Measurements from ENCODE around the gene AFF2. TPM values are rescaled to one million over a fixed set of nuclear protein-coding genes. Genes with fewer than 3 reads are reported as not detected.

Gene AFF2
- total and polyA plus RNA-seq, 4 experiments from 2014 or later, result 0.03 to 1.0 (median 0.90) TPM; not detected in 1

DNA sequence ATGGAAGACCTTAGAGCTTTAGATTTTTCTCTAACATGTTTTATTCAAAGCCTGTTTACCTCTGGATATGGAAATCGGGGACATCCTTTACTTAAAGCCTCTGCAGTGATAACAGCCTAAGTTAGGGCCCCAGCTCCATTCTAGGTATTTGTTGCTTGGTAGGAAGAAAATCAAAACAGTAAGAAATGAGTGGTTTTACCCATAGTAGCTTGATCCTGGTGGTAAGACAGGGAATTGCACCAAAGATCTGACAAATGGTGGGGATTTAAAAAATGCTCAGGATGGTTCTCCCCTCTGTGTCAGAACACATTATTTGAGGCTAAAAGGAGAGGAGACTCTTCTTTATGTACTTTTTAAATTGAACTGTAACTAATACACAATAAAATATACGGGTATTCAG lies 52.4 kb downstream of the AFF2 start:
- peaks cover 0 to 2% of the 10 kb centered on the region in 2 donors for H3K27me3 Mint-ChIP-seq
- H3K36me3 Mint-ChIP-seq, result no peaks in the 10 kb centered on the region
- ChIA-PET CTCF (ENCODE audit: partially characterized antibody) (no interaction called here), POLR2A (ENCODE audit: partially characterized antibody) (no interaction called here)
- intact Hi-C loops (cut with micrococcal nuclease), result no loop called here
- Histone ChIP-seq H3K27ac (ENCODE audit: low read depth, low read length) (no peak overlapping the region), H3K9me3 (ENCODE audit: control insufficient read depth in 1 of 2, low read length in 2 of 2) (no peaks in the 10 kb centered on the region), H3K4me3 (ENCODE audit: low read length in 2 of 2) (no peak overlapping the region), H3K36me3 (ENCODE audit: insufficient read depth, low read length) (no peaks in the 10 kb centered on the region), H3K27me3 (ENCODE audit: insufficient read depth, low read length) (no peaks in the 10 kb centered on the region), H3K4me1 (ENCODE audit: insufficient read depth, low read length) (no peaks in the 10 kb centered on the region)
- no peaks in the 10 kb centered on the region for H3K9me3 Mint-ChIP-seq
- no peaks in the 10 kb centered on the region for H3K4me1 Mint-ChIP-seq
- no peak for DNase-seq
- no peak overlapping the region for H3K27ac Mint-ChIP-seq
- no peak overlapping the region for H3K4me3 Mint-ChIP-seq

DNA sequence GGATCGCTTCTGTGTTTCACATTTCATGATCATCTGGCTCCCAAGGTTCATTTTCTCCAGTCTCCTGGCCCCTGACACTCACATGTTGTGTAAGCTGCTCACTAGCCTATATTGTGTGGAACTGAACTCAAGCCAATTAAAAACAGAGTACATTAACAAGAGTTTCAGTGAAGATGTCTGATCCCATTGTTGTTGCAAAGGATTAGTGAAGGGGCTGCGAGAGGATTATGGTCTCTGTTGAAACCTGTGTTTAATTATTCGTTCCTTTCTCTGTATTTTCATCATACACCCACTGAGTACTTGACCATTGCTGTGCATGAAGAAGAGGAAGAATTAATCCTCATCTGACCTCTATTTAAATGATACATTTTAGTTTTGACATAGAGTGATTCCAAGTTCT lies 54.7 kb downstream of the AFF2 start:
- intact Hi-C loops (cut with micrococcal nuclease), result no loop called here
- H3K9me3 Mint-ChIP-seq, result peaks cover 0 to 3% (median 0%) of the 10 kb centered on the region in 8 donors
- ChIA-PET POLR2A (ENCODE audit: partially characterized antibody) (no interaction called here), CTCF (ENCODE audit: partially characterized antibody) (no interaction called here)
- no peak for DNase-seq
- H3K4me3 ChIP-seq (ENCODE audit: low read length in 2 of 2), result no peak overlapping the region
- no peaks in the 10 kb centered on the region for H3K36me3 Mint-ChIP-seq
- no peak overlapping the region for H3K27ac Mint-ChIP-seq
- no peaks in the 10 kb centered on the region for H3K4me1 ChIP-seq (ENCODE audit: insufficient read depth, low read length)
- peaks cover 0 to 2% of the 10 kb centered on the region in 2 donors for H3K27me3 Mint-ChIP-seq
- H3K27ac ChIP-seq (ENCODE audit: low read depth, low read length), result no peak overlapping the region
- no peak overlapping the region for H3K4me3 Mint-ChIP-seq
- no peaks in the 10 kb centered on the region for H3K36me3 ChIP-seq (ENCODE audit: insufficient read depth, low read length)
- no peaks in the 10 kb centered on the region for H3K27me3 ChIP-seq (ENCODE audit: insufficient read depth, low read length)
- no peaks in the 10 kb centered on the region for H3K4me1 Mint-ChIP-seq
- H3K9me3 ChIP-seq (ENCODE audit: control insufficient read depth in 1 of 2, low read length in 2 of 2), result no peaks in the 10 kb centered on the region

DNA sequence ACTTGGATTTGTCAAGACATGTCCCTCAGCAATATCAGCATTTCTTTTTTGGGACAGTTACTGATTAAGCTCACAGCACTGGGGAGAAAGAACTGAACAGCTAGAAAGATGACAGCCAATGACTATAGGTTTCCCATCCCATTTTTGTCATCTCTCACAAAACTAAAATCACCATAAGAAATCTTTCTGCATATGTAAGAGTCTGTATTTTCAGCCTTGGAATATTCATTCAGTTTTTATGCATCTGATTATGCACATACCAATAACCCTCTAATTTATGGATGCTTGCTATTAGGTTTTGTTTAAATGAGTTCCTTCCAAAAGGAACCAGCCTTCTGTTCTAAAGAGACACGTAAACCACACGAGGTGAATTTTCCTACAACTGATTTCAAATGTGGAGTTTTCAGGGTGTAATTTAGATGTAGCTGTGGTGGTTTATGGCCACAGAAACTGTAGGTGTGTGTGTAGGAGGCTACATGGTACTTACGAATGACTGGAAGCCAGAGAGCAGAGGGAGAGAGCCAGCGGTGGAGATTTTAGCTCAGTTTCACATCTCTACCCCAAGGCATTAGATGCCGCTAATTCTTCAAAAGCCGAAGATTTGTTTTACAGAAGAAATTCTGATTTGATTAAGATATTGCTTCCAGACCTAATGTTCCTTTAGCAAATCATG lies 55.3 kb downstream of the AFF2 start:
- H3K4me1 ChIP-seq (ENCODE audit: insufficient read depth, low read length), result no peaks in the 10 kb centered on the region
- no peak for DNase-seq
- H3K27me3 ChIP-seq (ENCODE audit: insufficient read depth, low read length), result no peaks in the 10 kb centered on the region
- ChIA-PET POLR2A (ENCODE audit: partially characterized antibody) (no interaction called here), CTCF (ENCODE audit: partially characterized antibody) (no interaction called here)
- peaks cover 0 to 2% of the 10 kb centered on the region in 2 donors for H3K27me3 Mint-ChIP-seq
- no peaks in the 10 kb centered on the region for H3K36me3 Mint-ChIP-seq
- no peak overlapping the region for H3K27ac ChIP-seq (ENCODE audit: low read depth, low read length)
- peaks cover 0 to 7% (median 0%) of the 10 kb centered on the region in 8 donors for H3K9me3 Mint-ChIP-seq
- no peak overlapping the region for H3K27ac Mint-ChIP-seq
- H3K4me3 Mint-ChIP-seq, result no peak overlapping the region
- H3K9me3 ChIP-seq (ENCODE audit: control insufficient read depth in 1 of 2, low read length in 2 of 2), result no peaks in the 10 kb centered on the region
- no peaks in the 10 kb centered on the region for H3K4me1 Mint-ChIP-seq
- intact Hi-C loops (cut with micrococcal nuclease), result no loop called here
- H3K36me3 ChIP-seq (ENCODE audit: insufficient read depth, low read length), result no peaks in the 10 kb centered on the region
- no peak overlapping the region for H3K4me3 ChIP-seq (ENCODE audit: low read length in 2 of 2)

DNA sequence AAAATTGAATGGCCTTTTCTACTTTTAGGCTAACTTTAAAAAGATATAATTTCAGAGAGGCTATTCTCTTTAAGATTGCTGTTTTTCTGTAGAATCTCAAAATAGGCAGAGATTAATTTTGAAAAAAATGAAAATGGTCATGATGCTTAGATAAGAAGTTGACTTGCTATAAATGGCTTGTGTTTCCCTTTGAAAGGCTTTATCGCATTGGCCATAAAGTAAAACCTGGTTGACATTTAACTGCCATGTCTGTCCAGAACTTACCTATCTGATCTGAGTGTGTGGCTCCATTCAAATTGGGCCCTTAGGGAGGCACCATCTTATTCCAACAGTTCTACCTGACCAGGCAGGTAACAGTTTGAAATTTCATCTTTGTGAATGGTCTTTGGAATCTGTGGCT lies 56.1 kb downstream of the AFF2 start:
- no peaks in the 10 kb centered on the region for H3K36me3 Mint-ChIP-seq
- H3K27ac Mint-ChIP-seq, result no peak overlapping the region
- no peak for DNase-seq
- no peaks in the 10 kb centered on the region for H3K36me3 ChIP-seq (ENCODE audit: insufficient read depth, low read length)
- H3K9me3 ChIP-seq (ENCODE audit: control insufficient read depth in 1 of 2, low read length in 2 of 2), result no peaks in the 10 kb centered on the region
- H3K4me1 Mint-ChIP-seq, result no peaks in the 10 kb centered on the region
- no peaks in the 10 kb centered on the region for H3K27me3 ChIP-seq (ENCODE audit: insufficient read depth, low read length)
- intact Hi-C loops (cut with micrococcal nuclease), result no loop called here
- peaks cover 0 to 2% of the 10 kb centered on the region in 2 donors for H3K27me3 Mint-ChIP-seq
- H3K27ac ChIP-seq (ENCODE audit: low read depth, low read length), result no peak overlapping the region
- H3K4me3 Mint-ChIP-seq, result no peak overlapping the region
- ChIA-PET CTCF (ENCODE audit: partially characterized antibody) (no interaction called here), POLR2A (ENCODE audit: partially characterized antibody) (no interaction called here)
- H3K4me3 ChIP-seq (ENCODE audit: low read length in 2 of 2), result no peak overlapping the region
- peaks cover 0 to 7% (median 0%) of the 10 kb centered on the region in 8 donors for H3K9me3 Mint-ChIP-seq
- no peaks in the 10 kb centered on the region for H3K4me1 ChIP-seq (ENCODE audit: insufficient read depth, low read length)

DNA sequence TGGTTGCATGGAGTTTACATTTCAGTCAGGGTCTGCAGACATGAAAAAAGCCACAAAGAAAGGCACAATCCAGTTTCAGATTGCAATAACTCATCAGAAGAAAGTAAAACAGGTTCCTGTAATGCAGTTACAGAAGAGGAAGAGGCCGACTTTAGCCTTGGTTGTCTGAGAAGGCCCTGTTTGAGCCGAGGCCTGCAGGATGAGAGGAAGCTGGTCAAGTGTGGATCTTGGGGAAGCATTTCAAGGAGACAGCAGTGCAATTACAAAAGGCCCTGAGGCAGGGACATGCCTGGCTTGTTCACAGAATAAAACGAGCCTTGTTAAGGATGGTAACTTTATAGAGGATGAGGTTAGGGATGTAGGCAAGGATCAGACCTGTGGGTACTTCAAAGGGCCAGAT lies 62.4 kb downstream of the AFF2 start:
- H3K4me1 Mint-ChIP-seq, result no peaks in the 10 kb centered on the region
- no peak overlapping the region for H3K4me3 Mint-ChIP-seq
- ChIA-PET POLR2A (ENCODE audit: partially characterized antibody) (no interaction called here), CTCF (ENCODE audit: partially characterized antibody) (no interaction called here)
- H3K27me3 ChIP-seq (ENCODE audit: insufficient read depth, low read length), result no peaks in the 10 kb centered on the region
- no peaks in the 10 kb centered on the region for H3K4me1 ChIP-seq (ENCODE audit: insufficient read depth, low read length)
- DNase-seq, result no peak
- H3K9me3 Mint-ChIP-seq, result peaks cover 0 to 7% (median 0%) of the 10 kb centered on the region in 8 donors
- H3K36me3 Mint-ChIP-seq, result no peaks in the 10 kb centered on the region
- H3K4me3 ChIP-seq (ENCODE audit: low read length in 2 of 2), result no peak overlapping the region
- H3K27ac Mint-ChIP-seq, result no peak overlapping the region
- no peaks in the 10 kb centered on the region for H3K9me3 ChIP-seq (ENCODE audit: control insufficient read depth in 1 of 2, low read length in 2 of 2)
- H3K36me3 ChIP-seq (ENCODE audit: insufficient read depth, low read length), result no peaks in the 10 kb centered on the region
- H3K27ac ChIP-seq (ENCODE audit: low read depth, low read length), result no peak overlapping the region
- intact Hi-C loops (cut with micrococcal nuclease), result no loop called here
- H3K27me3 Mint-ChIP-seq, result peaks cover 0 to 1% of the 10 kb centered on the region in 2 donors

DNA sequence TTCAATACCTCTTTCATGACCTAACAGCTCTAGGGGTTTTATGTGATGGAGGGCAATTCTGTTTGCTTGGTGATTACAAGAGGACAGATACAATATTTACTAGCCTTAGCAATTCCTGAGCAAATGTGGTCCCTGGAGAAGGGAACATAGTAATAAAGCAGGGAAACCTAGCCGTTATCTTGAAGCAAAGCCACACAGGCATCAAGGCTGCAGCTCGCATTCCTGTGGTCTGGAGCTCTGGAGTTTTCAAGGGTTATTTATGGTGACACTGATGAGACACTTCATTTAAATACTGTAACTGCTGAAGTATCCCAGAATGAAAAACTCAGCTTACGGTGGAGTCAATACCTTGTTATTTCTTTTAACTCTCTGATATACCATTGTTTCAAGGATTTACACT lies 66.8 kb downstream of the AFF2 start:
- Histone ChIP-seq H3K36me3 (ENCODE audit: insufficient read depth, low read length) (no peaks in the 10 kb centered on the region), H3K4me3 (ENCODE audit: low read length in 2 of 2) (no peak overlapping the region), H3K9me3 (ENCODE audit: control insufficient read depth in 1 of 2, low read length in 2 of 2) (no peaks in the 10 kb centered on the region), H3K27ac (ENCODE audit: low read depth, low read length) (no peak overlapping the region), H3K4me1 (ENCODE audit: insufficient read depth, low read length) (no peaks in the 10 kb centered on the region), H3K27me3 (ENCODE audit: insufficient read depth, low read length) (no peaks in the 10 kb centered on the region)
- Mint-ChIP-seq H3K27ac (no peak overlapping the region), H3K4me3 (no peak overlapping the region), H3K36me3 (no peaks in the 10 kb centered on the region), H3K9me3 (no peaks in the 10 kb centered on the region), H3K4me1 (no peaks in the 10 kb centered on the region), H3K27me3 (peaks cover 0 to 1% of the 10 kb centered on the region in 2 donors)
- DNase-seq, result no peak
- CTCF ChIA-PET (ENCODE audit: partially characterized antibody), result no interaction called here
- POLR2A ChIA-PET (ENCODE audit: partially characterized antibody), result no interaction called here
- intact Hi-C loops (cut with micrococcal nuclease), result no loop called here

DNA sequence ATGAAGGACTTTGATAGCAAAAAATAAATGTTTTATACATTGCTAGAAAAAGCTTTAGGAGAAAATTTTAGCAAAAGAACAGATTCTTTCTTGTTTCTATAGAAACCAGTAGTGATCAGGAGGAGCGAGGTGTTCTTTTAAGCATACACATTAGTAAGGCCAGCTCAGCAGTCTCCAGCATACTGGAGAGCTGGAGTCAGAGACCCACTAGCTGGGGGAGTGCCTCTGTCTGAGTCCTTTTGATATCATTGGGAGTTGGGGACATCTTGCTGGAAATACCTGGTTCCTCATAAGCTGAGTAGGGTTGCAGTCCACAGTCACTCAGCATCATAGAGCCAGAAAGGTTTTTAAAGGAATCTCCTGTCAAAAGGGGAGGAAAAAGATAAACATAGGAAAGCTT lies 67.4 kb downstream of the AFF2 start:
- Histone ChIP-seq H3K36me3 (ENCODE audit: insufficient read depth, low read length) (no peaks in the 10 kb centered on the region), H3K4me1 (ENCODE audit: insufficient read depth, low read length) (no peaks in the 10 kb centered on the region), H3K9me3 (ENCODE audit: control insufficient read depth in 1 of 2, low read length in 2 of 2) (no peaks in the 10 kb centered on the region), H3K27ac (ENCODE audit: low read depth, low read length) (no peak overlapping the region), H3K4me3 (ENCODE audit: low read length in 2 of 2) (no peak overlapping the region), H3K27me3 (ENCODE audit: insufficient read depth, low read length) (no peaks in the 10 kb centered on the region)
- Mint-ChIP-seq H3K4me3 (no peak overlapping the region), H3K4me1 (no peaks in the 10 kb centered on the region), H3K27ac (no peak overlapping the region), H3K36me3 (no peaks in the 10 kb centered on the region), H3K27me3 (no peaks in the 10 kb centered on the region), H3K9me3 (no peaks in the 10 kb centered on the region)
- ChIA-PET POLR2A (ENCODE audit: partially characterized antibody) (no interaction called here), CTCF (ENCODE audit: partially characterized antibody) (no interaction called here)
- intact Hi-C loops (cut with micrococcal nuclease), result no loop called here
- no peak for DNase-seq

DNA sequence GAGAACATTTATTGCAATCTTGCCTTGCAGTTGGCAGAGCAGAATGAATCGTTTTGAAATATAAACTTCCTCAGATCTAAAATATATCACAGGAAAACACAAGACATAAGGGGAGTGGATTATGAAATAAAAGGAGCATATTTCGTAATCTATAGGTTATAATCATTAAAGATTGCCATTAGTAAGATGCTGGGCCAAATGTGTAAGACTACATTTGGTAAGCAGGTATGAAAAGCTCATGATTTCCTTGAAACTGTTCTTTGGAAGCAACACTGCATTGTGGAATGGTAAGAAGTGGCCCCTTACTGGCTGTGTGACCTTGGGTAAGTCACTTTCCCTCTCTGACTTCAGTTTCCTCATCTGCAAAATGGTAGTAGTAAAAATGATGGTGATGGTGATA lies 68.3 kb downstream of the AFF2 start:
- H3K36me3 ChIP-seq (ENCODE audit: insufficient read depth, low read length), result no peaks in the 10 kb centered on the region
- CTCF ChIA-PET (ENCODE audit: partially characterized antibody), result no interaction called here
- no peaks in the 10 kb centered on the region for H3K27me3 Mint-ChIP-seq
- no peaks in the 10 kb centered on the region for H3K4me1 ChIP-seq (ENCODE audit: insufficient read depth, low read length)
- no peak overlapping the region for H3K27ac ChIP-seq (ENCODE audit: low read depth, low read length)
- H3K4me3 Mint-ChIP-seq, result no peak overlapping the region
- no peak overlapping the region for H3K4me3 ChIP-seq (ENCODE audit: low read length in 2 of 2)
- H3K36me3 Mint-ChIP-seq, result no peaks in the 10 kb centered on the region
- no peaks in the 10 kb centered on the region for H3K27me3 ChIP-seq (ENCODE audit: insufficient read depth, low read length)
- no peaks in the 10 kb centered on the region for H3K9me3 ChIP-seq (ENCODE audit: control insufficient read depth in 1 of 2, low read length in 2 of 2)
- no peaks in the 10 kb centered on the region for H3K9me3 Mint-ChIP-seq
- intact Hi-C loops (cut with micrococcal nuclease), result no loop called here
- POLR2A ChIA-PET (ENCODE audit: partially characterized antibody), result no interaction called here
- H3K27ac Mint-ChIP-seq, result no peak overlapping the region
- DNase-seq, result no peak
- H3K4me1 Mint-ChIP-seq, result no peaks in the 10 kb centered on the region

Data from CD4-positive, alpha-beta memory T cell (primary cell).